DOHH2 (cell line): ENCODE results near the gene RCAN3.

Experiments used
- CTCF ChIP-seq: fragments of 200-600 bp; sonication (generic); IDR thresholded peaks from one replicate; pipeline ENCODE4 v1.5.1; 2014; ENCODE audit warnings: antibody characterized with exemption, mild to moderate bottlenecking, low read depth, low read length; ENCODE audit not compliant: poor library complexity, severe bottlenecking
- EZH2phosphoT487 ChIP-seq: fragments of 200-600 bp; sonication (generic); IDR thresholded peaks from 2 replicates; pipeline ENCODE4 v1.6.1; 2017; ENCODE audit warnings: borderline replicate concordance, mild to moderate bottlenecking, antibody characterized with exemption, low read length, moderate library complexity, mixed read lengths

DNA sequence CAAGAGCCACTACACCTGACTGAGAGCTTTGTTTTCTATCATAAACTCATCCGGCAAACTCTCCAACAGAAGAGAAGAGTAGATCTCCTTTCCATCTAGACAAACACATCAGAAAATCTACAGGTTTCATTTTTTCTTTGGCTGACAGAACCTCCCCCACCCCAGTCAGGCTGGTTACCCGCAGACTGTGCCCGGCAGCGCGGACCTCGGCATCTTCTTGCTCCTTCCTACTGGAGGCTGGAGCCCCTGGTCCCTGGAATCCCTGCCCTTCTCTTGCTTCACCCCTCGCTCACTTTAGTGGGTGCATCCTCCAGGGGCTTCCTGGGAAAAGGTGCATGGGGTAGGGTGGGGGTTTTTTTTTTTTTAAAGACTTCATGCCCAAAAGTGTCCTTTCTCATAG is 76.2 kb downstream of the RCAN3 start:
- TF ChIP-seq CTCF = no peak
- no peak for TF ChIP-seq EZH2phosphoT487
